HG02623 (cell line): ENCODE results near the gene RAD9A.

Experiments used
- ATAC-seq: cut with Tn5 transposase; IDR thresholded peaks from one replicate; pipeline ENCODE4 v1.9.1; 2021; ENCODE audit warnings: moderate library complexity; ENCODE audit not compliant: unreplicated experiment

RAD9A gene

GRCh38 chr11:67373648-67374570 is 17.9 kb upstream of the RAD9A start:
- no peak for ATAC-seq

DNA sequence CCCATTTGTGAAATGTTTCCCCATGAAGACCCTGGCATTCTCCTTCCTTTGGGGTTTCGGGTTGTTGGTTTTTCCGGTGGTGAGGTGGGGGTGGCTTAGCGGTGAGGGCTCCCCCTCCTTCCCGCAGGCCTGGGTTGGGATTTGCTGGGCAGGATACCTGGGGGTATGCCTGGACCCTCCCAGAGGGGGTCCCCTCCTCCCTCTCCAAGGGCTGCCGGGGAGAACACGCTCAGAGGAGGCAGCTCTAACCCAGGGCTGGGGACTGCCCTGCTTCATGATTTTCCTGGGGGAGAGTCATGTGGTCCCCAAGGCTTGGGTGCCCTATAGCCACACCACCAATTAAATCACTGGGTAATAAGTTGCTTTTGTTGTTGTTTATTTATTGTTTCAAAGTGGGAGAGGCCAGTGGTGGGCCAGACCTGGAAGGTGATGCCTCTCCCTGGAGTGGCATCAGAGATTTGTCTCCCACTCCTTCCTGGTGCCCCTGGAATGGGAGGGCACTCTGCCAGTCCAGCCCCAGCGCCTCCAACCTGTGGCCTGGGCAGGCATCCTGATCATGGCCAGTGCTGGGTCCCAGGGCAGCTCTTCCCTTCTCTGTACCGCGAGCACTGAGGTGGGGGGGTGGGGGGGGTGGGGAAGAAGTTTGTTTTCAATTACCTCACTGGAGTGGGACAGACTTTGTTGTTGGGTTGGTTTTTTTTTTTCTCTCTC is 17.1 kb upstream of the RAD9A start:
- no peak for ATAC-seq

GRCh38 chr11:67375320-67376055 is 16.3 kb upstream of the RAD9A start:
- ATAC-seq: no peak

GRCh38 chr11:67376063-67376820 is 15.5 kb upstream of the RAD9A start:
- ATAC-seq: no peak

- ATAC-seq: no peak
Measured at GRCh38 chr11:67376873-67377808, 14.6 kb upstream of the RAD9A start.

DNA sequence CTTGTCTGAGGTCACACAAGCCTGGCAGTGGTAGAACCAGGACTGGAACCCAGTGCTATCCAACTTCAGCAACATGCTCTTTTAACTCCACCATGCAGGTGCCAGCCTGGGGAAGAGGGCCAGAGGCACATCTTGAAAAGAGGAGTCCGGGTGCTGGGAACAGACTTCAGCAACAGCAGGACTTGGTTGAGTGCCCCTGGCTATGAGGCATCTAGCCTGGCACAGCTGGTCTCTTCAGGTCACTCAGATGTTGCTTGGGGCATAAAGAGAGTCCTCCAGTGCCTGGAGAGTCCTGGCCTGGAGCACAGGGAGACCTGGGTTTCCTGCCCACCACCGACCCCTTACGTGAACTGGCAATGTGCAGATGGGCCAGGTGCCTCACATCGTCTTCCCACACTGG is 13.2 kb upstream of the RAD9A start:
- ATAC-seq: no peak

GRCh38 chr11:67379061-67380058 is 12.4 kb upstream of the RAD9A start:
- ATAC-seq: no peak

- ATAC-seq: no peak
Measured at GRCh38 chr11:67381244-67381972, 10.4 kb upstream of the RAD9A start.

DNA sequence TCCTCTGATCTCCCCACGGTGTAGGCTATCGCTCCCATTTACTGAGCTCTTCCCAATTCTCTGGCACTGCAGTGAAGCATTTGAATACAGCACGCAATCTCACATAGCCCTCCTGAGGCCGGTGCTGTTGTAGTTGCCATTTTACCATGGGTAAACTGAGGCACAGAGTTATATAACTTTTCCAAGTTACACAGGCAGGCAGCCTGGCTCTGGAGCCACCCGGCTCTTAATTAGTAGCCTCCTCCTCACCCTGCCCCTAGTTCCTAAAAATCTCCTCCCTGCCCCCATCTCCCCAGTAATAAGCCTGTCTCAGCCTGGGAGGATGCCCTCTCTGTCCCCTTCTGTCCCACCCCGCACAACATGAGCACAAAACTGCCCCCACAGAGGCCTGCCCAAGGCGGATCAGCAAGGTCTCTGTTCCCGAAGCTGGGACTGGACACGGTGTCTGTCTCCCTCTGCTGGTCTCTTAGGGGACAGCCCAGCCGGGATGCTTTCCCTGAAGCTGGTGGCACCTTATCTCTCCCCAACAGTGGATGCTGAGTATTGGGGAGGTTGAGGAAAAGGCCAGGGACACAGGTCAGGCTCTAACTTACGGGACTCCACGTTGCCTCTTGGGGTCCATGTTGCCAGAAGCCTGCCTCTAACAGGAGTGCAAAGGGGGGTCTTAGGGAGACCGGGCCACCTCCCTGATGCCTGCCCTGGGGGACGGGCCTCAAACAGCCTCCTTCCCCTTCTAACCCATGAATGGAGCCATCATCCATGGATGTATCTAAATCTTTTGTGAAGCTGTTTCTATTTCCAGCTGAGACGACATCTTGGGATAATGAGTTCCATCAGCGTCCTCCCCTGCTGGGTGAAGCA is 9.3 kb upstream of the RAD9A start:
- ATAC-seq: no peak

DNA sequence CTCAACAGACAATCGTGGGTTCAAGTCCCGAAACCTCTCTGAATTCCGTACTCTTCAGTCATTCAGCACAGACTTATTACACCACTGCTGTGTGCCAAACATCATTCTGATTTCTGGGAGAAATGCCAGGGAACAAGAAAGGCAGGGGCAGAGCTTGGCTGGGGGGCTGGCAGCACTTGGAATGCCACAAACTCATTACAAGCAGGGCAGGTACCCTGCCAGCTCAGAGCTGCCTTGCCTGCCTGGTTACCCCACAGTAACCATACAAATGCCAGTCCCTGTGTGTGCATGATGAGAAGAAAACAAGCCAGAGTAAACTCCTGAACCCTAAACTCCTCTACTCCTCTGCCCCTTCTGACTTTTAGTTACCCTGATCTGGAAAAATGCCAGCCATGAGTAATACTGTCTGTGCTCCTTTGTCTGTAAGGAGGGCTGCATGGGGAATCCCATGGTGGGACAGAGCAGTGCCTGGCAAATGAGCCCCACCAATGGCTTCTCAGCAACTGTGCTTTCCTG is 6.9 kb upstream of the RAD9A start:
- ATAC-seq: no peak

DNA sequence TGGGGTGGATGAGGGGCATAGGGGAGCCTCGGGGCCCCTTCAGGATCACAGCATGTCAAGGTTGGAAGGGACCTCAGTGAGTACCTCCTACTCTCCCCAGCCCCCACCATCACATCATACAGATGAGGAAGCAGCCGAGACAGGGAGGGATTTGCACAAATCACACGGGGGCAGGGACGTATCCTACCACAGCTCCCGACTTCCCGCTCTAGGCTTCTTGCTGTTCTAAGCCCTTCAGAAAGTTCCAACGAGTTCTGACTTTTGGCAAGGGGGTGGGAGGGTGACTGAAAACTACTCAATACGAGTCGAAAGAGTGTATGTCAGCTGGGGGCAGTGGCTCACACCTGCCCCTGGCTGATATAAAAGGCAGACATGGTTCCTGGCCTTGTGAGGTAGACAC is 4.7 kb upstream of the RAD9A start:
- no peak for ATAC-seq

DNA sequence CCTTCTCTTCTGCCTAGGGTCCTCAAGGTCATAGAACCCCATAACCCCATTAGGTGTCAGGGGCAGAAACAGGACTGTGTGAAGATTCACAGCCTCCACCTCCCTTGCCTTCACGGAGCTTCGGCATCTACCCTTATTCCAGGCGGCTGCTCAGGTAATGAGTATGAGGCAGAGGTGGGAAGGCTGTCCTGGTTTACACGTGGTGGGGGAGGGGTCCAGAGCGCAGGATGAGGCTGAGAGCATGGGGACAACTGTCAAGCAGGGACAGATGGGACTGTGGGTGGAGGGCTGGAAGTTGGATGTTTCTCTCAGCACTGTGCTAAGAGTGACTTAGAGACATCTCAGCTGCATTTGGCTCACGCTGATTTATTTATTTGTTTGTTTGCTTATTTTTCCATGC is 4.3 kb upstream of the RAD9A start:
- ATAC-seq: no peak

GRCh38 chr11:67389477-67389876 is 2.3 kb upstream of the RAD9A start:
- ATAC-seq: no peak

GRCh38 chr11:67390947-67391303 is 861 bp upstream of the RAD9A start:
- no peak for ATAC-seq

DNA sequence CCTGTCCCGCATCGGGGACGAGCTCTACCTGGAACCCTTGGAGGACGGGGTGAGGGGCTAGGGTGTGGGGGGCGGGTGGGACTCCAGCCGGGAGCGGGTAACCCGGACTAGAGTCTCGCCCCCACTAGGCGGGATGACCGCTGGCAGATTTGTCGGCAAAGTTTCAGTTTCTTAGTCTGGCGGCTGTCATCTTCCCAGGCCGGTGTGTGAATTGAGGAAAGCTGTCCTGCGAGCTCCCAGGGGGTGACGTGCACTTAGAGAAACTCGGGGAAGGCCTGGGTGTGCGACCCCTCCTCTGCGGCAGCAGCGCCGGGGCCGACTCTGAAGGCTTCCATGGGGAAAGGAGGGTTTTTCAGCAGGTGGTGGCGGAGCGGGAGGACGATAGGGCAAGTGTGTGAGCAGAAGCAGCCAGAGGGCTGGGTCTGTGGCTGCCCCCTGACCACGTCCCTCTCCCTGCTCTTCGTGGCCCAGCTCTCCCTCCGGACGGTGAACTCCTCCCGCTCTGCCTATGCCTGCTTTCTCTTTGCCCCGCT is 463 bp downstream of the RAD9A start:
- no peak for ATAC-seq

- ATAC-seq: no peak
Measured at GRCh38 chr11:67393437-67393836, 1.7 kb downstream of the RAD9A start.

DNA sequence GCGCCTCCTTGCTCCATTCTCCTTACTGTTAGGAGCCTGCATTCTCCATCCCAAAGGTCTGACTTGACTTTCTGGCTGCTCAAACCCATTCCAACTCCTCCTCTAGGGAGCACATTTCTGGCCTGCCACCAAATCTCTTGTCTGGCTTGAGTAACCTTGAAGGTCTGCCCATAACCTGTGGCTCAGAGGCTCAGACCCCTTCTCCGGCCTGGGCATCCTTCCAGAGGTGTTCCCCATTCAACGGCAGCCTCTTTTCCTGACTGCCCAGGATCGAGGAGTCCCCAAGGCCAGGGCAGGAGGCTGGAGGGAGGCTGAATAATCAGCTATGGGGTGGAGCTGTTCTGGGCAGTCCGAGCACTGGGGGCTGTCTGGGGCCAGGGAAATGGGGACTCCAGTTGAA is 2.2 kb downstream of the RAD9A start:
- ATAC-seq: no peak
